GM19043 (cell line): ENCODE data around the gene ELF2.
"Not testable (repeated sequence)": the region's sequence is repeated elsewhere in the genome, so short reads cannot be mapped to it uniquely, and the experiment has no call there.

Experiments
- ATAC-seq: cut with Tn5 transposase; IDR thresholded peaks from one replicate; pipeline ENCODE4 v1.9.1; 2021; ENCODE audit warnings: low read depth; ENCODE audit not compliant: unreplicated experiment

The ELF2 gene

GRCh38 chr4:139188648-139189416, 11.8 kb upstream of the ELF2 start:
- no peak for ATAC-seq

- no peak for ATAC-seq
These were observed 7.1 kb upstream of the ELF2 start for GRCh38 chr4:139184129-139184528.

- ATAC-seq, result peak; percentile 65
These were observed 1.0 kb upstream of the ELF2 start for GRCh38 chr4:139177869-139178619.

- ATAC-seq, result peak; percentile 10
These were observed 543 bp downstream of the ELF2 start for GRCh38 chr4:139176302-139177048.

- ATAC-seq, result no peak
These were observed 1.2 kb downstream of the ELF2 start for GRCh38 chr4:139175646-139176301.

GRCh38 chr4:139171876-139172691, 4.9 kb downstream of the ELF2 start:
- ATAC-seq, result no peak

GRCh38 chr4:139170932-139171331, 6.1 kb downstream of the ELF2 start:
- no peak for ATAC-seq

- ATAC-seq, result peak; percentile 61
These were observed 9.1 kb downstream of the ELF2 start for GRCh38 chr4:139167774-139168444.

GRCh38 chr4:139164731-139165130, 12.3 kb downstream of the ELF2 start:
- ATAC-seq, result no peak

GRCh38 chr4:139163806-139164206, 13.2 kb downstream of the ELF2 start:
- no peak for ATAC-seq

- not testable (repeated sequence) for ATAC-seq
These were observed 19.0 kb downstream of the ELF2 start for GRCh38 chr4:139157977-139158376.

GRCh38 chr4:139154952-139155557, 22.0 kb downstream of the ELF2 start:
- no peak for ATAC-seq

- no peak for ATAC-seq
These were observed 22.5 kb downstream of the ELF2 start for GRCh38 chr4:139154538-139154937.

- no peak for ATAC-seq
These were observed 22.9 kb downstream of the ELF2 start for GRCh38 chr4:139154134-139154421.

- no peak for ATAC-seq
These were observed 23.4 kb downstream of the ELF2 start for GRCh38 chr4:139153411-139154133.

- ATAC-seq, result no peak
These were observed 24.8 kb downstream of the ELF2 start for GRCh38 chr4:139152249-139152648.

GRCh38 chr4:139146926-139147629, 29.9 kb downstream of the ELF2 start:
- ATAC-seq, result no peak

- ATAC-seq, result no peak
These were observed 31.5 kb downstream of the ELF2 start for GRCh38 chr4:139145552-139145932.
